ENCODE data around the gene PRSS57. TPM values are rescaled to one million over a fixed set of nuclear protein-coding genes. Genes with fewer than 3 reads are reported as not detected.

PRSS57 gene
- total RNA-seq, 1 experiment from 2014 or later, result not detected

DNA sequence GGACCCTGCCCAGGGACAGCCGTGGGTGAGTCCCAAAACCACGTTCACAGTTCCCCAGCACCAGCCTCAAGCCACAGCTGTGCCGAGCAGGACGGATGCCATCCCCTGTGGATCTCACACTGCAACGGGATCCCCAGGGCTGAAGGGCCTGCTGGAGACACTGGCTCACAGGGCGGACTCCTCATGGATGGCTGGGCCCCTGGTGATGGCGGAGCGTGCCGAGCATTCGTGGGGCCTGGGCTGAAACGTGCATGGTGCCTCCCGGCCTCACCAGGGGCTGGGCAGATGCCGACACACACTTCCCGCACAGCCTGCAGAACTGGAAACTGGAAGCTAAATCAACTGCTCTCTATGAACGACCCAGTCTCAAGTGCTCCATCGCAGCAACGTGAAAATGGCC is 41.8 kb downstream of the PRSS57 start:
- CTCF ChIA-PET, result no interaction called here
- no peaks in the 10 kb centered on the region for H3K4me1 Mint-ChIP-seq (ENCODE audit: low read depth, unreplicated experiment)
- H3K36me3 Mint-ChIP-seq (ENCODE audit: insufficient read depth, unreplicated experiment), result peaks cover 29% of the 10 kb centered on the region
- BruUV-seq (replicated peaks), result no TSS peak
- no peak overlapping the region for H3K4me3 Mint-ChIP-seq (ENCODE audit: low read depth, unreplicated experiment)
- TF ChIP-seq, protein P1, sequence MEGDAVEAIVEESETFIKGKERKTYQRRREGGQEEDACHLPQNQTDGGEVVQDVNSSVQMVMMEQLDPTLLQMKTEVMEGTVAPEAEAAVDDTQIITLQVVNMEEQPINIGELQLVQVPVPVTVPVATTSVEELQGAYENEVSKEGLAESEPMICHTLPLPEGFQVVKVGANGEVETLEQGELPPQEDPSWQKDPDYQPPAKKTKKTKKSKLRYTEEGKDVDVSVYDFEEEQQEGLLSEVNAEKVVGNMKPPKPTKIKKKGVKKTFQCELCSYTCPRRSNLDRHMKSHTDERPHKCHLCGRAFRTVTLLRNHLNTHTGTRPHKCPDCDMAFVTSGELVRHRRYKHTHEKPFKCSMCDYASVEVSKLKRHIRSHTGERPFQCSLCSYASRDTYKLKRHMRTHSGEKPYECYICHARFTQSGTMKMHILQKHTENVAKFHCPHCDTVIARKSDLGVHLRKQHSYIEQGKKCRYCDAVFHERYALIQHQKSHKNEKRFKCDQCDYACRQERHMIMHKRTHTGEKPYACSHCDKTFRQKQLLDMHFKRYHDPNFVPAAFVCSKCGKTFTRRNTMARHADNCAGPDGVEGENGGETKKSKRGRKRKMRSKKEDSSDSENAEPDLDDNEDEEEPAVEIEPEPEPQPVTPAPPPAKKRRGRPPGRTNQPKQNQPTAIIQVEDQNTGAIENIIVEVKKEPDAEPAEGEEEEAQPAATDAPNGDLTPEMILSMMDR (IDR thresholded peaks at IDR 0.05; ENCODE audit: unreplicated experiment), result no peak
- no peak overlapping the region for H3K27ac Mint-ChIP-seq (ENCODE audit: unreplicated experiment)
- H3K27me3 Mint-ChIP-seq (ENCODE audit: unreplicated experiment), result no peaks in the 10 kb centered on the region
- DNase-seq, result no peak
- intact Hi-C loops (cut with micrococcal nuclease; ENCODE audit: unreplicated experiment), result no loop called here
- no peaks in the 10 kb centered on the region for H3K9me3 Mint-ChIP-seq (ENCODE audit: low read depth, unreplicated experiment)

DNA sequence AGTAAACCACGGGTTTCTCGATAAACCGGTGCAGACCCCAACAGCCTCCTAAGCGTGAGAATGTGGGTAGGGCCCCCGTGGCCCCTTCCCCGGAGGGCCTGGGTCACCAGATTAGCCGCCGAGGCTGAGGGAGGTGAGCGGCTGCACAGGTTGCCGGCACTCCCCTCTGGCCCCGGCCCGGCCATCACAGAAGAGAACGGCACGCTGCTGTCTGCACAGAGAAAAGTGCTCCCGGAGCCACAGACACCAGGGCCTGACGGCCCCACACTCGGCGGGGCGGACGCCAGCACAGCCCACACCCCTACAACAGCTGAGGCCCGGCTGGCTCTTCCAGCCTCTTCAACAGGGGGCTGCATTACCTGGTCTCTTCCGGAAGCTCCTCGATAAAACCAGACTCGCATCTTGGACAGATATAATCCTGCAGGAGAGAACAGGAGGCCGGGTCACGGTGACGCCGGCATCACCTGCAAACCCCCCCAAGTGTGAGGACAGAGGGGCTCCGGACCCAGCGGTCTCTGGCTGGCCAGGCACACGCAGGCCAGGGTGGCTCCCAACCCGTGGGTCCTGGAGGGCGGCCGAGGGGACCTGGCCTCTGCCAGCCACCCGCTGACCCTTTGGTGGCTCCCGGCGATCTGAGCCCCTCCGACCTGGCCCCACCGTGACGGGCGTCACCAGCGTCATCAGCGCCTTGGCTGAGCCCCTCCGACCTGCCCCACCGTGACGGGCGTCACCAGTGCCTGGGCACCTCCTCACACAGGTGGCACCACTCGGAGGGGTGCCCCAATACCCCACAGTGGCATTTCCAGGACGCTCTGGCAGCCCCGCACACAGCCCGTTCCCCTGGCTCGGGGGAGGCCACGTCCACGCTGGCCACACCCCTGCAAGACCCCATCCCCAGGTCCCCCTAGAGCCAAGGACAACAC is 42.5 kb downstream of the PRSS57 start:
- no peak for DNase-seq
- Mint-ChIP-seq H3K36me3 (ENCODE audit: insufficient read depth, unreplicated experiment) (peaks cover 29% of the 10 kb centered on the region), H3K4me3 (ENCODE audit: low read depth, unreplicated experiment) (no peak overlapping the region), H3K27me3 (ENCODE audit: unreplicated experiment) (no peaks in the 10 kb centered on the region), H3K9me3 (ENCODE audit: low read depth, unreplicated experiment) (no peaks in the 10 kb centered on the region), H3K4me1 (ENCODE audit: low read depth, unreplicated experiment) (no peaks in the 10 kb centered on the region), H3K27ac (ENCODE audit: unreplicated experiment) (no peak overlapping the region)
- TF ChIP-seq, protein P1 (IDR thresholded peaks at IDR 0.05; ENCODE audit: unreplicated experiment), result no peak
- CTCF ChIA-PET, result no interaction called here
- BruUV-seq (replicated peaks), result no TSS peak
- intact Hi-C loops (cut with micrococcal nuclease; ENCODE audit: unreplicated experiment), result no loop called here

DNA sequence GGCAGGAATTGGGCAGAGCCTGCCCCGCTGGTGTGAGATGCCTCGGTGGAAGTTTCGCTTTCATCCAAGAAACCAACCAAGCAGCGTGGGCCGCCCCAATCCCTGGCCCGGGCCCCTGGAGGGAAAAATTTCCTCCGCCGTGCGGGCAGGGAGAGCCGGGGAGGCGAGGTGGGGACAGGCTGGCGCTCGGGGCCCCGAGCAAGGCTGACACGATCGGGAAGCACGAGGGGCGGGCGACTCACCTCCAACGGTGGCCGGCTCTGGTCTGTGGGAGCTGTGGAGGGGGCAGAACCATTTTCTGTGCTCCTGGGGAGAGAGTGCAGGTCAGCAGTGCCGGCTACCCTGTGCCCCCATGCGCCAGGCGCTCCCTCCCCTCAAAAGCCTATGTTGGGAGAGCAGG is 43.3 kb downstream of the PRSS57 start:
- Mint-ChIP-seq H3K36me3 (ENCODE audit: insufficient read depth, unreplicated experiment) (peaks cover 29% of the 10 kb centered on the region), H3K4me3 (ENCODE audit: low read depth, unreplicated experiment) (no peak overlapping the region), H3K27ac (ENCODE audit: unreplicated experiment) (no peak overlapping the region), H3K9me3 (ENCODE audit: low read depth, unreplicated experiment) (no peaks in the 10 kb centered on the region), H3K4me1 (ENCODE audit: low read depth, unreplicated experiment) (no peaks in the 10 kb centered on the region), H3K27me3 (ENCODE audit: unreplicated experiment) (no peaks in the 10 kb centered on the region)
- DNase-seq, result no peak
- CTCF ChIA-PET, result no interaction called here
- BruUV-seq (replicated peaks), result no TSS peak
- intact Hi-C loops (cut with micrococcal nuclease; ENCODE audit: unreplicated experiment), result no loop called here
- TF ChIP-seq, protein P1 (IDR thresholded peaks at IDR 0.05; ENCODE audit: unreplicated experiment), result no peak

DNA sequence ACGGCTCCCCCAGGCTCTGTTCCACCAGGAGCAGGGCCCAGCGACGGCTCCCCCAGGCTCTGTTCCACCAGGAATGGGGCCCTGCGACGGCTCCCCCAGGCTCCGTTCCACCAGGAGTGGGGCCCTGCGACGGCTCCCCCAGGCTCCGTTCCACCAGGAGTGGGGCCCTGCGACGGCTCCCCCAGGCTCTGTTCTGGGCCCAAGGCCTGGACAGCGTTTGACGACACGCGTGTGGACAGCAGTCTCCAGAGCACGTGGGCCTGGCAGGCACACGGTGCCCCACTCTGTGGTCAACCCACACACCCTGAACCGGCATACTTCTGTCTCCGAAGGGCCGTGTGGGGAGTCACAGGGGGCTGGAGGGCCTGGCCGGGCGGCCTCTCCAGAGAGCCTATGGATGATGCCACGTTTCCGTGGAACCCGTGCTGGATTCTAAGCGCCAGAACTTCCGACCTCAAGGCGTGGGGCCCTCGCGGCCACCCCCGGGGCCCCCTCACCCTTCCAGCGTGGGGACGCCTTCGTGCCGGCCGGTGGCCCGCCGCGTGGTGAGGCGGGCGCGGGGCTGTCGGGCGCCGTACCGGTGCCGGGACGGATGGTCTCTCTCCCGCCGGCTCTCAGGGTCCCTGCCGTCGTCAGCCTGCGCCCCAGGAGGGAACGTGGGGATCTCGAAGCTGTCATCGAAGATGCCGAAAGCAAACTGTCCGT is 44.0 kb downstream of the PRSS57 start:
- Mint-ChIP-seq H3K4me1 (ENCODE audit: low read depth, unreplicated experiment) (no peaks in the 10 kb centered on the region), H3K9me3 (ENCODE audit: low read depth, unreplicated experiment) (no peaks in the 10 kb centered on the region), H3K4me3 (ENCODE audit: low read depth, unreplicated experiment) (no peak overlapping the region), H3K27me3 (ENCODE audit: unreplicated experiment) (no peaks in the 10 kb centered on the region), H3K27ac (ENCODE audit: unreplicated experiment) (no peak overlapping the region), H3K36me3 (ENCODE audit: insufficient read depth, unreplicated experiment) (peaks cover 29% of the 10 kb centered on the region)
- TF ChIP-seq, protein P1 (IDR thresholded peaks at IDR 0.05; ENCODE audit: unreplicated experiment), result no peak
- no TSS peak for BruUV-seq (replicated peaks)
- no peak for DNase-seq
- intact Hi-C loops (cut with micrococcal nuclease; ENCODE audit: unreplicated experiment), result no loop called here
- CTCF ChIA-PET, result no interaction called here
